Activated CD8-positive, alpha-beta memory T cell treated with anti-CD3 and anti-CD28 coated beads for 36 hours (primary cell): ENCODE measurements around the gene GLIPR1. TPM values are rescaled to one million over a fixed set of nuclear protein-coding genes. Genes with fewer than 3 reads are reported as not detected.

ENCODE experiments used
- CTCF ChIA-PET: fragments of 350-600 bp; sonication (Branson Sonifier 250); formaldehyde crosslinking; loops from one replicate; lab custom pipeline; 2021; ENCODE audit warnings: antibody characterized with exemption; lab: Charles Lee
- POLR2A ChIA-PET: fragments of 350-600 bp; sonication (Branson Sonifier 250); formaldehyde crosslinking; loops from one replicate; lab custom pipeline; 2021; ENCODE audit warnings: antibody characterized with exemption; lab: Charles Lee
- total RNA-seq, 2 experiments: library from RNA; stranded (reverse); gene quantifications; one replicate each; pipeline ENCODE4 v1.2.3, GENCODE V29; 2021

The GLIPR1 gene
- total RNA-seq, 2 experiments from 2014 or later: 20.8 to 22.4 TPM

GRCh38 chr12:75545636-75546035 lies 65.1 kb downstream of the GLIPR1 start:
- POLR2A ChIA-PET: no interaction called here
- CTCF ChIA-PET: interaction anchor here (0.9 kb wide), 1 partner anchor 8 kb away, joined by 3 read pairs; no protein-coding TSS in a partner anchor

- ChIA-PET CTCF (no interaction called here), POLR2A (no interaction called here)
These were observed 68.3 kb downstream of the GLIPR1 start for GRCh38 chr12:75548879-75549278.

GRCh38 chr12:75549989-75550388 lies 69.4 kb downstream of the GLIPR1 start:
- POLR2A ChIA-PET: no interaction called here
- CTCF ChIA-PET: no interaction called here

- CTCF ChIA-PET: no interaction called here
- POLR2A ChIA-PET: interaction anchor here (0.7 kb wide), 1 partner anchor 480 kb away, joined by 4 read pairs; no protein-coding TSS in a partner anchor
These were observed 70.1 kb downstream of the GLIPR1 start for GRCh38 chr12:75550401-75551240.

GRCh38 chr12:75551477-75551876 lies 70.9 kb downstream of the GLIPR1 start:
- CTCF ChIA-PET: interaction anchor here (0.7 kb wide), 1 partner anchor 63 kb away, joined by 3 read pairs; no protein-coding TSS in a partner anchor
- POLR2A ChIA-PET: interaction anchor here (0.7 kb wide), 1 partner anchor 479 kb away, joined by 4 read pairs; no protein-coding TSS in a partner anchor

GRCh38 chr12:75553398-75553797 lies 72.8 kb downstream of the GLIPR1 start:
- POLR2A ChIA-PET: no interaction called here
- CTCF ChIA-PET: interaction anchor here (1.0 kb wide), 1 partner anchor 8 kb away, joined by 3 read pairs; no protein-coding TSS in a partner anchor

Other genes starting within 250 kb of the GLIPR1 start
- gene CAPS2, start 150.4 kb upstream of the GLIPR1 start, total RNA-seq: 1 to 10 TPM; 1.9 to 2.4 TPM
- gene GLIPR1L1, start 146.1 kb upstream of the GLIPR1 start, total RNA-seq: not detected
- not detected for gene GLIPR1L2, start 89.7 kb upstream of the GLIPR1 start, total RNA-seq
- gene KRR1, start 30.9 kb downstream of the GLIPR1 start, total RNA-seq: 100 to 1,000 TPM; 145 to 157 TPM